BJ (cell line): ENCODE data around the gene ACTA2. TPM values are rescaled to one million over a fixed set of nuclear protein-coding genes. Genes with fewer than 3 reads are reported as not detected.

Experiments used
- CTCF ChIA-PET: fragments of 350-600 bp; formaldehyde crosslinking; extraction: SDS; loops from one replicate; lab custom pipeline; 2021; ENCODE audit warnings: antibody characterized with exemption, inconsistent platforms; lab: Yijun Ruan, JAX
- POLR2A ChIA-PET: fragments of 300-600 bp; sonication (Branson Sonifier 250); formaldehyde crosslinking; extraction: SDS; loops from one replicate; lab custom pipeline; 2021; ENCODE audit warnings: antibody characterized with exemption; lab: Charles Lee
- DNase-seq: peaks from one replicate; pipeline ENCODE4 v3.0.0-alpha.2; 2011; ENCODE audit warnings: low read depth
- H3K27me3 ChIP-seq: 2 replicates; pipeline ENCODE4 v1.6.0; 2011; ENCODE audit warnings: low read length; ENCODE audit not compliant: control insufficient read depth, insufficient read depth
- H3K36me3 ChIP-seq: 2 replicates; pipeline ENCODE4 v1.5.1; 2011; ENCODE audit warnings: low read length; ENCODE audit not compliant: control insufficient read depth, insufficient read depth
- H3K4me3 ChIP-seq: 2 replicates; pipeline ENCODE4 v1.5.1; 2011; ENCODE audit warnings: low read depth, mild to moderate bottlenecking, control low read depth, low read length
- CTCF ChIP-seq: IDR thresholded peaks from 2 replicates; pipeline ENCODE4 v1.5.1; 2011; ENCODE audit warnings: low read depth, mild to moderate bottlenecking, control low read depth, inconsistent platforms, low read length, moderate library complexity; ENCODE audit not compliant: insufficient read depth
- polyA plus RNA-seq: library from polyadenylated mRNA; depleted of rRNA; stranded (reverse); fragments of >200 nt; gene quantifications from 2 replicates; pipeline ENCODE4 v1.2.3, GENCODE V29; 2011

Gene ACTA2
- polyA plus RNA-seq, 1 experiment, result 1,821 TPM

GRCh38 chr10:88899886-88900285 lies 52.7 kb downstream of the ACTA2 start:
- no peak for DNase-seq
- no peak for TF ChIP-seq CTCF
- ChIA-PET CTCF (interaction anchor here (0.8 to 3.2 kb wide), 3 partner anchors 16 to 64 kb away, joined by 3 to 14 read pairs (median 12); no protein-coding TSS in a partner anchor), POLR2A (no interaction called here)
- H3K4me3 ChIP-seq, result no peak overlapping the region
- H3K27me3 ChIP-seq, result no peaks in the 10 kb centered on the region
- no peaks in the 10 kb centered on the region; the same call in none of the 2 replicates for H3K36me3 ChIP-seq

- POLR2A ChIA-PET, result no interaction called here
- no peak for TF ChIP-seq CTCF
- Histone ChIP-seq H3K36me3 (no peaks in the 10 kb centered on the region; the same call in none of the 2 replicates), H3K4me3 (no peak overlapping the region), H3K27me3 (no peaks in the 10 kb centered on the region)
- DNase-seq, result no peak
- CTCF ChIA-PET, result interaction anchor here (0.6 to 1.5 kb wide), 3 partner anchors 12 to 88 kb away, joined by 3 to 4 read pairs (median 4); no protein-coding TSS in a partner anchor
Measured at GRCh38 chr10:88898727-88899126, 53.8 kb downstream of the ACTA2 start.

GRCh38 chr10:88896994-88897853 lies 55.3 kb downstream of the ACTA2 start:
- no peak overlapping the region for H3K4me3 ChIP-seq
- DNase-seq, result no peak

GRCh38 chr10:88896372-88896993 lies 56.1 kb downstream of the ACTA2 start:
- Histone ChIP-seq H3K36me3 (no peaks in the 10 kb centered on the region), H3K27me3 (no peaks in the 10 kb centered on the region), H3K4me3 (no peak overlapping the region)
- DNase-seq, result no peak
- TF ChIP-seq CTCF, result no peak
- ChIA-PET CTCF (interaction anchor here (0.6 to 1.9 kb wide), 3 partner anchors 36 to 41 kb away, joined by 3 to 8 read pairs (median 4); no protein-coding TSS in a partner anchor), POLR2A (no interaction called here)

More at GRCh38 chr10:88896994-88897853, 55.3 kb downstream of the ACTA2 start:
- no peaks in the 10 kb centered on the region for H3K27me3 ChIP-seq
- no peaks in the 10 kb centered on the region; the same call in 1 of the 2 replicates for H3K36me3 ChIP-seq
- no peak for TF ChIP-seq CTCF
- POLR2A ChIA-PET, result no interaction called here
- CTCF ChIA-PET, result interaction anchor here (0.6 to 1.5 kb wide), 4 partner anchors 35 to 106 kb away, joined by 3 to 4 read pairs (median 3); no protein-coding TSS in a partner anchor

- TF ChIP-seq CTCF, result no peak
- H3K27me3 ChIP-seq, result no peaks in the 10 kb centered on the region
- DNase-seq, result no peak
- H3K36me3 ChIP-seq, result no peaks in the 10 kb centered on the region
- POLR2A ChIA-PET, result no interaction called here
- CTCF ChIA-PET, result interaction anchor here (0.9 to 1.9 kb wide), 4 partner anchors 13 to 92 kb away, joined by 3 to 8 read pairs (median 4); no protein-coding TSS in a partner anchor
- H3K4me3 ChIP-seq, result no peak overlapping the region
Measured at GRCh38 chr10:88895250-88895649, 57.3 kb downstream of the ACTA2 start.
